HepG2 (cell line): Measurements from ENCODE around the gene CILP2. TPM values are rescaled to one million over a fixed set of nuclear protein-coding genes. Genes with fewer than 3 reads are reported as not detected.

ENCODE experiments used
- AKAP8 ChIP-seq: sonication (generic); formaldehyde crosslinking; IDR thresholded peaks from 2 replicates; pipeline ENCODE4 v1.5.1; 2020; ENCODE audit warnings: mild to moderate bottlenecking, missing genetic modification reagents
- DNMT1 ChIP-seq: sonication (generic); formaldehyde crosslinking; IDR thresholded peaks from 2 replicates; pipeline ENCODE4 v1.5.1; 2020; ENCODE audit warnings: mild to moderate bottlenecking, missing genetic modification reagents
- RAD21 ChIP-seq: fragments of 450-650 bp; formaldehyde crosslinking; IDR thresholded peaks from 2 replicates; pipeline ENCODE4 v1.5.0; 2020; ENCODE audit warnings: mild to moderate bottlenecking
- RBFOX2 ChIP-seq: fragments of 200-400 bp; formaldehyde crosslinking; IDR thresholded peaks from 2 replicates; pipeline ENCODE4 v1.6.1; 2017; ENCODE audit warnings: low read depth, mild to moderate bottlenecking, low read length
- RORA ChIP-seq: sonication (generic); formaldehyde crosslinking; IDR thresholded peaks from 2 replicates; pipeline ENCODE4 v1.5.0; 2020; ENCODE audit warnings: mild to moderate bottlenecking, missing genetic modification reagents, moderate library complexity
- SALL1 ChIP-seq: sonication (generic); formaldehyde crosslinking; IDR thresholded peaks from 2 replicates; pipeline ENCODE4 v1.8.0; 2022; ENCODE audit warnings: mild to moderate bottlenecking, missing genetic modification reagents
- STAG1 ChIP-seq: sonication (generic); formaldehyde crosslinking; IDR thresholded peaks from 2 replicates; pipeline ENCODE4 v1.4.0; 2020; ENCODE audit warnings: missing genetic modification reagents
- TFDP2 ChIP-seq: sonication (generic); formaldehyde crosslinking; IDR thresholded peaks from 2 replicates; pipeline ENCODE4 v1.4.0; 2020; ENCODE audit warnings: missing genetic modification reagents
- THAP11 ChIP-seq: IDR thresholded peaks from 2 replicates; pipeline ENCODE4 v1.6.1; 2016; ENCODE audit warnings: missing biosample characterization, missing genetic modification reagents
- ZBTB44 ChIP-seq: sonication (generic); formaldehyde crosslinking; IDR thresholded peaks from 2 replicates; pipeline ENCODE4 v1.4.0; 2020; ENCODE audit warnings: missing genetic modification reagents
- ZNF224 ChIP-seq: sonication (generic); formaldehyde crosslinking; IDR thresholded peaks from 2 replicates; pipeline ENCODE4 v1.5.0; 2020; ENCODE audit warnings: mild to moderate bottlenecking, missing genetic modification reagents
- ZNF274 ChIP-seq: sonication (generic); formaldehyde crosslinking; IDR thresholded peaks from 2 replicates; pipeline ENCODE4 v1.5.1; 2020; ENCODE audit warnings: mild to moderate bottlenecking, missing genetic modification reagents
- ZNF547 ChIP-seq: sonication (generic); formaldehyde crosslinking; IDR thresholded peaks from 2 replicates; pipeline ENCODE4 v1.5.1; 2020; ENCODE audit warnings: mild to moderate bottlenecking, missing genetic modification reagents
- ZNF607 ChIP-seq: sonication (generic); formaldehyde crosslinking; IDR thresholded peaks from 2 replicates; pipeline ENCODE4 v1.5.1; 2020; ENCODE audit warnings: missing genetic modification reagents, mild to moderate bottlenecking, borderline replicate concordance
- polyA plus RNA-seq, 8 experiments: library from polyadenylated mRNA; depleted of rRNA in 3 of 8; stranded (reverse) in 7 of 8; unstranded in 1 of 8; fragments of >200 nt; fragmentation: Illumina TruSeq in 4 of 8; extraction: Trizol in 4 of 8; gene quantifications; 2 replicates each; pipeline versions ENCODE4 v1.2.1 to v1.2.3, GENCODE V29; 2011 to 2016; ENCODE audit warnings: low read depth in 4 of 8, missing spikeins in 1 of 8, mixed read lengths in 1 of 8; ENCODE audit not compliant: insufficient read depth in 1 of 8
- total RNA-seq, 5 experiments: library from RNA; depleted of rRNA; stranded (reverse); fragments of >200 nt; fragmentation: Illumina TruSeq; extraction: Trizol; gene quantifications; 2 replicates each; pipeline ENCODE4 v1.2.3, GENCODE V29; 2016; ENCODE audit warnings: low read depth in 1 of 5
- TF ChIP-seq, protein P1 (sequence below): sonication (generic); formaldehyde crosslinking; IDR thresholded peaks from 2 replicates; pipeline ENCODE4 v1.4.0; 2020; ENCODE audit warnings: missing genetic modification reagents, borderline replicate concordance
- TF ChIP-seq, protein P2 (sequence below): IDR thresholded peaks from 2 replicates; pipeline ENCODE4 v1.6.1; 2012; ENCODE audit warnings: inconsistent platforms
- TF ChIP-seq, protein P3 (sequence below): sonication (generic); formaldehyde crosslinking; IDR thresholded peaks from 2 replicates; pipeline ENCODE4 v1.4.0; 2020; ENCODE audit warnings: mild to moderate bottlenecking, missing genetic modification reagents

Gene CILP2
- total and polyA plus RNA-seq, 2 of the 13 experiments (the other 11 are each of a cell fraction or from before 2014, with no cell fraction given): 0.09 to 0.37 TPM

GRCh38 chr19:19531951-19532805, 5.9 kb upstream of the CILP2 start (continued):
- TF ChIP-seq, protein P1, sequence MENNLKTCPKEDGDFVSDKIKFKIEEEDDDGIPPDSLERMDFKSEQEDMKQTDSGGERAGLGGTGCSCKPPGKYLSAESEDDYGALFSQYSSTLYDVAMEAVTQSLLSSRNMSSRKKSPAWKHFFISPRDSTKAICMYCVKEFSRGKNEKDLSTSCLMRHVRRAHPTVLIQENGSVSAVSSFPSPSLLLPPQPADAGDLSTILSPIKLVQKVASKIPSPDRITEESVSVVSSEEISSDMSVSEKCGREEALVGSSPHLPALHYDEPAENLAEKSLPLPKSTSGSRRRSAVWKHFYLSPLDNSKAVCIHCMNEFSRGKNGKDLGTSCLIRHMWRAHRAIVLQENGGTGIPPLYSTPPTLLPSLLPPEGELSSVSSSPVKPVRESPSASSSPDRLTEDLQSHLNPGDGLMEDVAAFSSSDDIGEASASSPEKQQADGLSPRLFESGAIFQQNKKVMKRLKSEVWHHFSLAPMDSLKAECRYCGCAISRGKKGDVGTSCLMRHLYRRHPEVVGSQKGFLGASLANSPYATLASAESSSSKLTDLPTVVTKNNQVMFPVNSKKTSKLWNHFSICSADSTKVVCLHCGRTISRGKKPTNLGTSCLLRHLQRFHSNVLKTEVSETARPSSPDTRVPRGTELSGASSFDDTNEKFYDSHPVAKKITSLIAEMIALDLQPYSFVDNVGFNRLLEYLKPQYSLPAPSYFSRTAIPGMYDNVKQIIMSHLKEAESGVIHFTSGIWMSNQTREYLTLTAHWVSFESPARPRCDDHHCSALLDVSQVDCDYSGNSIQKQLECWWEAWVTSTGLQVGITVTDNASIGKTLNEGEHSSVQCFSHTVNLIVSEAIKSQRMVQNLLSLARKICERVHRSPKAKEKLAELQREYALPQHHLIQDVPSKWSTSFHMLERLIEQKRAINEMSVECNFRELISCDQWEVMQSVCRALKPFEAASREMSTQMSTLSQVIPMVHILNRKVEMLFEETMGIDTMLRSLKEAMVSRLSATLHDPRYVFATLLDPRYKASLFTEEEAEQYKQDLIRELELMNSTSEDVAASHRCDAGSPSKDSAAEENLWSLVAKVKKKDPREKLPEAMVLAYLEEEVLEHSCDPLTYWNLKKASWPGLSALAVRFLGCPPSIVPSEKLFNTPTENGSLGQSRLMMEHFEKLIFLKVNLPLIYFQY: 0 out of 2 replicates have a peak, but pooled peaks have one; percentile 50
- peak; percentile 52; the same call in 1 of the 2 replicates for TF ChIP-seq ZNF607
- no peak for TF ChIP-seq ZBTB44 (CRISPR knock-in tag)
- peak; percentile 17; the same call in 1 of the 2 replicates for TF ChIP-seq SALL1
- TF ChIP-seq RAD21 (CRISPR knock-in tag): peak; percentile 90
- TF ChIP-seq ZNF274 (CRISPR knock-in tag): peak; percentile 60; the same call in 1 of the 2 replicates
- TF ChIP-seq AKAP8 (CRISPR knock-in tag): peak; percentile 65; the same call in 1 of the 2 replicates
- TF ChIP-seq, protein P2, sequence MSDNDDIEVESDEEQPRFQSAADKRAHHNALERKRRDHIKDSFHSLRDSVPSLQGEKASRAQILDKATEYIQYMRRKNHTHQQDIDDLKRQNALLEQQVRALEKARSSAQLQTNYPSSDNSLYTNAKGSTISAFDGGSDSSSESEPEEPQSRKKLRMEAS: peak; percentile 42; the same call in 1 of the 2 replicates
- peak; percentile 44; the same call in 1 of the 2 replicates for TF ChIP-seq TFDP2 (CRISPR knock-in tag)
- no peak for TF ChIP-seq RORA (CRISPR knock-in tag)
- 0 out of 2 replicates have a peak, but pooled peaks have one; percentile 16 for TF ChIP-seq THAP11 (CRISPR knock-in tag)
- peak; percentile 40; the same call in 1 of the 2 replicates for TF ChIP-seq ZNF224 (CRISPR knock-in tag)
- 0 out of 2 replicates have a peak, but pooled peaks have one; percentile 46 for TF ChIP-seq ZNF547
- TF ChIP-seq STAG1 (CRISPR knock-in tag): peak; percentile 95
- no peak for TF ChIP-seq DNMT1 (CRISPR knock-in tag)
- TF ChIP-seq RBFOX2: peak; percentile 40; the same call in 1 of the 2 replicates
- TF ChIP-seq, protein P3, sequence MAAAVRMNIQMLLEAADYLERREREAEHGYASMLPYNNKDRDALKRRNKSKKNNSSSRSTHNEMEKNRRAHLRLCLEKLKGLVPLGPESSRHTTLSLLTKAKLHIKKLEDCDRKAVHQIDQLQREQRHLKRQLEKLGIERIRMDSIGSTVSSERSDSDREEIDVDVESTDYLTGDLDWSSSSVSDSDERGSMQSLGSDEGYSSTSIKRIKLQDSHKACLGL (CRISPR knock-in tag): 0 out of 2 replicates have a peak, but pooled peaks have one; percentile 20
